Activated CD4-positive, alpha-beta T cell treated with anti-CD3 and anti-CD28 coated beads for 4 hours (primary cell): ENCODE measurements around the gene PHETA2.
"Not testable (repeated sequence)": the region's sequence is repeated elsewhere in the genome, so short reads cannot be mapped to it uniquely, and the experiment has no call there.

Experiments used
- DNase-seq, 2 donors: peaks; one replicate each; pipeline ENCODE4 v3.0.0-alpha.2; 2020

Gene PHETA2

DNA sequence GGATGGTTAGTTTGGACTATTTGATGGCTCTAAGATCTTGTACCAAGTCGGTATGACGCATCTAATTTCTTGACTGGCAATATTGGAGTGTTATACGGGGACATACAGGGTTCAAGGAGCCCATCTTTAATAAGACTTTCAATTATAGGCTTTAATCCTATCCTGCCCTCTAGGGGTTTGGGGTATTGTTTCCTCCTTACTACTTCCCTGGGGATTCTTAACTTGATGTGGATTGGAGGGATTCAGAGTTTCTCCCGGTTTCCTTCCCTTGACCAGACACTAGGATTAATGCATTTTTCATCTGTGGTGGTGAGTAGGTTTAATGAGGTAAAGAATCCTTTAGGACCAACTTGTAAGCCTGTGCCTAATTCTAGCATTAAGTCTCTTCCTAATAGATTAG is 37.8 kb downstream of the PHETA2 start:
- no peak for DNase-seq

DNA sequence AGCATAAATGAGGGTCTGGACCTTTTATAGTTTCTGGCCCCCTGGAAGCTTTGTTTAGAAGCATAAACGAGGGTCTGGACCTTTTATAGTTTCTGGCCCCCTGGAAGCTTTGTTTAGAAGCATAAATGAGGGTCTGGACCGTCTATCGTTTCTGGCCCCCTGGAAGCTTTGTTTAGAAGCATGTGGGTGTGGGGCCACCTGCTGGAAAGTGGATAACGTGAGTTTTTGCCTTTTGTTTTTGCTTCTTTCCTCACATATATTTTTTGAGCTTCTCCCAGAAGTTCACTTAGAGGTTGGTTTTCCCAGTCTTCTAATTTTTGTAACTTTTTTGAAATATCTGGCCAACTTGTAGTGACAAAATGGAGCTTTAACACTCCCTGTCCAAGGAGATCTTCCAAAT is 38.7 kb downstream of the PHETA2 start:
- DNase-seq = not testable (repeated sequence)

DNA sequence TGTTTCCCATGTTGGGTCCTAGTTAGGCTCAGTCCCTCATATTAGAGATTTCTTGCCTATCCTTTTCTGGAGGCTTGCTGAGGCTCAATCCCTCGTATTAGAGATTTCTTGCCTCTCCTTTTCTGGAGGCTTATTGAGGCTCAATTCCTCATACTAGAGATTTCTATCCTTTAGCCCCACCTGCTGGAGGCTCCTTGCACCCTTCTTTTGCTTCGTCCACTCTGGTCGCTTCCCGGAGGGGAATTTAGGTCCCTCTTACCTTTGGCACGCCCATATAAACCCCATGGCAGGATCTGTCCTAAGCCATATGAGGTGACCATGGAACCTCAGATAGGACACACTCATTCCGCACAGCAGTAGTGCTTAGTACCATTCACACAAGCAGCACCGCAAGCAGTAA is 40.7 kb downstream of the PHETA2 start:
- DNase-seq = no peak

DNA sequence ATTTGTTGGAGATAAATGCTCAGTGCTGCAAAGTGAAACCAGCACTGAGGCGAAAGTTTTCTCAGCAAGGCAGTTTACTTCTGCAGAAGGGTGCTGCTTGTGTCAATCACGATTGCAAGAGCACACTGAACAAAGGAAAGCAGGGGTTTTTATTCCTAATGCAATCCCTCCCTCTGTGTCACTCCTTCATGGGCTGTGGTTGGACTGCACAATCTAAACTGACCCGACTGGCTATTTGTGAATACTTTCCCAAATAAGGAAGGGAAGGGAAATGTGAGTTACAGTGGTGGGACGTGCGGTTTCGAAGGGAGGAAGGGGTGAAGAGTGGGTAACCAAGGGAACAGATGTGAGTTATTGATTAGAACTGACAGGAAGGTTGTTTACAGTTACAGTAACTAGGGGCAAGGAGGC is 41.4 kb downstream of the PHETA2 start:
- not testable (repeated sequence) for DNase-seq

DNA sequence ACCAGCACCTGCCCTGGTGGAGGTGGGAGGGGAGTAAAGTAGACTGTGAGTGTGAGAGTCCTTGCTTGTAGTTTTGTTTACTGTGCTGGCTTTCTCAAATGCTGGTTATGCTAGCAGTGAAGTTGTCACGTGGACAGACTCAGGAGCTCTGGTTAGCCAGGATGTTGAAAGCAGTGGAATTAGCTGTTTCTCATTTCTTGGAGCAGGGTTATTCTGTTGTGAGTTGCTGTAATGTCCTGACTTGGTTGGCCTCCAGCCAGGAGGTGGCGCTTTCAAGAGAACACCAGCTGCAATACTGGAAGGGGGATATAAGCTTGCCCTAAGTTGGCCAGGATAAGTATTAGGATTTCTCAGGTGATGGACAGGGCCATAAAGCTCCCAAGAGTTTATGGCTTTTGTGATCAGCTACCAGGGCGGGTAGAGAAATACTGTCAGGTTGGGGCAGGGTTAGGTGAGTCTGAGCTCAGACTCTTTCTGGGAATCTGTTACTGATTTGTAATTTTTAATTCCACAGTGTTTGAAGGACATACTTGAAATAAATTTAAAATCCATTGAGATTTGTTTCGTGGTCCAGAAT is 42.9 kb downstream of the PHETA2 start:
- no peak for DNase-seq

DNA sequence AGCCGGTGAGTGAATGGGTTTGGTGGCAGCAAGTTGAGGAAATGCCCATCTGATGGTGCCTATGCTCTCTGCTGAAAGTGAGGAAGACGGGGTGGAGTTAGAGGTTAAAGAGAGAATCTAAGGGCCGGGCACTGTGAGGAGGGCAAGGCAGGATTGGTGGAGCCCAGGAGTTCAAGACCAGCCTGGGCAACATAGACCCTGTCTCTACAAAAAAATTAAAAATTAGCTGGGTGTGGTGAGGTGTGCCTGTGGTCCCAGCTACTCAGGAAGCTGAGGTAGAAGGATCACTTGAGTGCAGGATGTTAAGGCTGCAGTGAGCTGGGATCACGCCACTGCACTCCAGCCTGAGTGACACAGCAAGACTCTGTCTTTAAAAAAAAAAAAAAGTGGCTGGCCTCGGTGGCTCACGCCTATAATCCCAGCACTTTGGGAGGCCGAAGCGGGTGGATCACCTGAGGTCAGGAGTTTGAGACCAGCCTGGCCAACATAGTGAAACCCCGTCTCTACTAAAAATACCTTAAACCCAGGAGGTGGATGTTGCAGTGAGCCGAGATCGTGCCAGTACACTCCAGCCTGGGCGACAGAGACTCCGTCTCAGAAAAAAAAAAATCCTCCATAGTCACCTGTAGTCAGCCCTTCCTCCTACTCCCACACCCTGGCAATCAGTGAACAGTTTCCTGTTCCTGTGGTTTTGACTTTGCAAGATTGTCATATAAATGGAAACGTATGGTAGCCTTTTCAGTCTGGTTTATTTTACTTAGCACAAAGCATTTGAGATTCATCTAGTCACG is 46.4 kb downstream of the PHETA2 start:
- DNase-seq = peak; percentile 53 to 56

DNA sequence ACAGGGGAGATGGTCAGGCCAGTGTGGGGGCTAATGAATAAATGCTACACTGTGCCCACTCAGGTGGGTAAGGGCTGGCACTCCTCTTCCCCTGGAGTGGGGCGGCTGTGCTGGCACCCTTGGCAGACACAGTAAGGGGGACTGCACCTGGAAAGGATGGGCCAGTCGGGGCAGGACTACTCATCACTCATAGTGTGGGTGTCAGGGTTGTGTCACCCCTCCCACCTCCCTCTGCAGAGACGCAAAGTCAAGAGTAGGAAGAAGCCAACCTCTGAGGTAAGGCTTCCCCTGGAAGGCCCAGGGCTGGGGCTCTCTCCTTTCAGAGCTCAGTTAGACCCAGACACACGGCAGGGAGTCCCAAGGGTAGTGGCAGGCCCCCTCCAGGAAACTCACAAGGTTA is 49.5 kb downstream of the PHETA2 start:
- not testable (repeated sequence) for DNase-seq

DNA sequence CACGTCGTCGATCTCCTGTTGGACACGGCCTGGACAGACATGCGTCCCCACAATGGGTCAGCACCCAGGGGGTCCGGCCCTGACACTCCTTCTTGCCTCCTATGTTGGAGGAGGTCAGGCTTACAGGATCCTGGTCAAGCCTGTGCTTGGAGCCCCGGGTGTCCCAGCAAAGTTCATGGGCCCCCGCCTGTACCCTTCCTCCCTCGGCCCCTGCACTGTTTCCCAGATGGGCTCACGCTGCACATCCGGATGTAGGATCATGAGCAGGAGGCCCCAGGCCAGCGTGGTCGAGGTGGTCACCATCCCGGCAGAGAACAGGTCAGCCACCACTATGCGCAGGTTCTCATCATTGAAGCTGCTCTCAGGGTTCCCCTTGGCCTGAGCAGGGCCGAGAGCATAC is 53.6 kb downstream of the PHETA2 start:
- DNase-seq = no peak

DNA sequence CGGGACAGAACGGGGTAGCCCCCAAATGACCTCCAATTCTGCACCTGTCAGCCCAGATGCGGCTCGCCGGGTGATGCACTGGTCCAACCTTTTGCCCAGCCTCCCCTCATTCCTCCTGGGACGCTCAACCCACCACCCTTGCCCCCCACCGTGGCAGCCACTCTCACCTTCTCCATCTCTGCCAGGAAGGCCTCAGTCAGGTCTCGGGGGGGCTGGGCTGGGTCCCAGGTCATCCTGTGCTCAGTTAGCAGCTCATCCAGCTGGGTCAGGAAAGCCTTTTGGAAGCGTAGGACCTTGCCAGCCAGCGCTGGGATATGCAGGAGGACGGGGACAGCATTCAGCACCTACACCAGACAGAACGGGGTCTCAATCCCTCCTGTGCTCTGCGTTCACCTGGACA is 54.0 kb downstream of the PHETA2 start:
- DNase-seq = not testable (repeated sequence)
